NAMALWA (cell line): ENCODE data around the gene PTPRN2.
A peak's percentile ranks its signal among the peaks of the same experiment; 100 is the strongest.
"Not testable (repeated sequence)": the region's sequence is repeated elsewhere in the genome, so short reads cannot be mapped to it uniquely, and the experiment has no call there.

Source experiments
- DNase-seq: peaks from one replicate; pipeline ENCODE4 v3.0.0-alpha.2; 2015; ENCODE audit warnings: low spot score

The PTPRN2 gene

GRCh38 chr7:158516524-158516923 lies 71.1 kb downstream of the PTPRN2 start:
- no peak for DNase-seq

- no peak for DNase-seq
Observed at GRCh38 chr7:158512869-158513268, 74.8 kb downstream of the PTPRN2 start.

DNA sequence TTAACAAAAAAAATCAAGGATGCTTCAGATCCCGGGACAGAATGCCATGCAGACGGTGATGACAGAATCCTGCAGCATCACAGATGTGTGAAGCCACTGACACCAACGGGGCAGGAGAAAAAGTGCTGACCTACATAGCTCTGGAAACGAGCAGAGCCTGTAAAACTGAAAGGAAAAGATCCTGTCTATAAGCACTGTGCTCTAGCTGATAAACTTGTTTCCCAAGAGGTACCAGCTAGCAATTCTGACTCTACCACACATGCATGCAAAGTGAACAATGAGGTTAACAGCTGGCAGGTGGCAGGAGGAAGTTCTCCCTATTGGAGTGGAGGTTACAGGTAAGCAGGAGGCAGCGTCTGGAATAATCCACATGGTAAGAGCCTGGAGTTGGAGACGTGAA lies 75.6 kb downstream of the PTPRN2 start:
- no peak for DNase-seq

DNA sequence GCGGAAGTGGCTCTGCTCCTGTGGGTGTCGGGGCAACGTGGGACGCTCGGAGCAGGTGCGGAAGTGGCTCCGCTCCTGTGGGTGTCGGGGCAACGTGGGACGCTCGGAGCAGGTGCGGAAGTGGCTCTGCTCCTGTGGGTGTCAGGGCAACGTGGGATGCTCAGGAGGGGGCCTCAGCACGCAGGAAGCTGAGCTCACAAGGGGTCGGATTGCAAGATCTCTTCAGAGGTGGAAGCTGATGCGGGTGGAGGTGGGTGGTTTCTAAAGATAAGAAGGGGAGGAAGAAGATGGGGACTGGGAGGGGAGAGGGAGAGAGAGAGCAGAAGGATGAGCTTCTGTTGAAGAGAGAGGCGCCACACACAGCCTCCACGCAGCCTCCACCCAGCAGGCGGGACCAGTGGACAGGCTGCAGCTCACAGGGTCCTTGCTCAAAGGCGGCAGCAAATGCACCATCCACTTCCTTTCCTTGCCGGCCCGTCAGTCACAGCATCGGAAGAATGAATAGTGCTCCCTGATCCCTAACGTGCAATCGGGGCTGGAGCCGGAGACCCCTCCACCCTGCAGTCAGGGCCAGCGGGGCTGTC lies 78.7 kb downstream of the PTPRN2 start:
- DNase-seq, result no peak

DNA sequence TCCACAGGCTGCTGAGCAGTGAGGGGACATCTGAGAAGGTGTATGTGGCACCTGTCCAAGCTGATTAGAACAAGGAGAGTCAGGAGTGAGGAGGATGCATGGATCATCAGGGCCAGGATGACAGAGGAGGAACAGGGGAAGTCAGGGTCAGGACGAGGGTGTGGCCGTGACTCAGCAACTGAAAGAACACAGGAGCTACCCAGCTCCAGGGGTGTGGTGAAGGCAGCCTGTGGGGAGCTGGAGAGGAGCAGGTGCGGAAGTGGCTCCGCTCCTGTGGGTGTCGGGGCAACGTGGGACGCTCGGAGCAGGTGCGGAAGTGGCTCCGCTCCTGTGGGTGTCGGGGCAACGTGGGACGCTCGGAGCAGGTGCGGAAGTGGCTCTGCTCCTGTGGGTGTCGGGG lies 79.3 kb downstream of the PTPRN2 start:
- DNase-seq, result not testable (repeated sequence)

GRCh38 chr7:158507917-158508316 lies 79.7 kb downstream of the PTPRN2 start:
- DNase-seq, result no peak

DNA sequence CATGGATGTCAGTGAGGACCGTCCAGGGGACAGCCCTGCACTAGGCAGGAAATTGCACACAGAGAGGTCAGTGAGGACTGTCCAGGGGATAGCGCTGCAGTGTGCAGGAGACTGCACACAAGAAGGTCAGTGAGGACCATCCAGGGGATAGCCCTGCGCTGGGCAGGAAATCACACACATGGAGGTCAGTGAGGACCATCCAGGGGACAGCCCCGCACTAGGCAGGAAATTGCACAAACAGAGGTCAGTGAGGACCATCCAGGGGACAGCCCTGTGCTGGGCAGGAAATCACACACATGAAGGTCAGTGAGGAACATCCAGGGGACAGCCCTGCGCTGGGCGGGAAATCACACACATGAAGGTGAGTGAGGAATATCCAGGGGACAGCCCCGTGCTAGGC lies 80.4 kb downstream of the PTPRN2 start:
- not testable (repeated sequence) for DNase-seq

DNA sequence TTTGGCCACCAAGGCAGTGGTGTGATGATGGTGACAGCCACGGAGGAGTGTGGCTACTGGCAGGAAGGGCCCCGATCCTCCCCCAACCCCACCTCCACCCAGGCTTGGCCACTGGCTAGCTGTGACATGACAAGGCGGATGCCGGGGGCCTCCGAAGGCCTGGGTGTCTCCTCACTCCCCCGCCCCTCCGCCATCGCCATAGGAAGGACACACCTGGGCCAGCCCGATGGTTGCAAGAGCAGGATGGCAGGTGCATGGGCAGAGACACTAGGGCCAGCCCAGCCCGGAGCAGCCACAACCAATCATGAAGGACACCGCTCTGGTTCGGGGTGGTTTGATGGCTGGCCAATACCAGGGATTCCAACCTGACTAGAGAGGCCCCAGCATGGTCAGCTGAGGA lies 81.0 kb downstream of the PTPRN2 start:
- no peak for DNase-seq

- DNase-seq, result no peak
Observed at GRCh38 chr7:158505683-158506082, 81.9 kb downstream of the PTPRN2 start.

DNA sequence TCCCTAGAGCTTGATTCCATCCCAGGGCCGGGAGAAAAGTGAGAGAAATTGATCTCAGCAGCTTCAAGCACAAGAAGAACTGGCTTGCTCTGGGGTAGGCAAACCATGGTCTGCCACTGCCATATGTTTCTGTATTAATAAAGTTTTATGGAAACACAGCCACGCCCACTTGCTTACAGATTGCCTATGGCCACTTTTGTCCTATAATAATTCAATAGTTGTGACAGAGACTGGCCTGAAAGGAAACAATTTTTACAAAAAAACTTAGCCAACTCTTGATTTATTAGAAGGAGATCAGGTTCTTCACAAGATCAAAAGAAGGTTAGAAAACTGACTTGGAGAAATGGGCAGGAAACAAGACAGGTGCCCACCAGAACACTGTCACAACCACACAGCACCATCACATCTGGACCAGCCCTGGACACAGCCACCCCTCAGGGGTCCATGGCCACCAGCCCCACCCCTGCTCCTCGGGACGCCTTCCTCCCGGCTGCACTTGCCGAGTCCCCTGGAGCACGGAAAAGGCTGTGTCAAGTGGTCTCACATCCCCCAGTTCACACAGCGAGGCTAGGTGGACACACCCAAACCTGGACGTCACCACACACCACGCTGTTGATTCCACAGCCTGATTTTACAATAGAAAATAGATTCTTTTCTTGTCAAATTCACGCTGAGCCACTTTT lies 85.4 kb downstream of the PTPRN2 start:
- DNase-seq, result no peak

DNA sequence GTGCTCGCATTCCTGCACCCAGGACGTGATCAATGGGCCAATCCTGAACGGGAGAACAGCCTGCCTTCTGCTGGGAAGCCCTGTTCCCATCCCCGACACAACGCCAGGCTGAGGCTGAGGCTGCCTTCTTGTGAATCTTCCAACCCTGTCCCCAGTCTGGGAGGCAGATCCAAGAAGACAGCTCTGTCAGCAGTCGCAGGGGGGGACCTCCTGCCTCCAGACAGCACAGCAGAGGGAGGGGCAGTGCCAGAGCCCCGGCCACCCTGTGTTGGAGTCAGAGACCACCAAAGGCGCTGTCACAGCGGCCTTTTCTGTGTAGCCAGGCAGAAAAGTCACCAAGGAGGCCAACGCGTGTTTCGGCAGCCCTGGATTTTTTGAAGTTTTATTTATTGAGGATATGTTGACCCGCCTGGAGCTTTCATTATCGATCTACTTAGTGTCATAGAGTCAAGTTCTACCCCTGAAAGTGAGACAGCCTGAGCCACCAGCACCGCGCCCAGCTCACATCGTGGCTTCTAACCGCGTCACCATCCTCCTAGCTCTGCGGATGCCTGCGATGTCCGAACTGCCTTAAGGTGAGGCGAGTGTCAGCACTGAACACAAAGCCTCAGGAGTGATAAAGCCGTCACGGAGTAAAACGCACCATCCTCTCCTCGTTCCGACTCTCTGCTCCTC lies 86.1 kb downstream of the PTPRN2 start:
- no peak for DNase-seq

DNA sequence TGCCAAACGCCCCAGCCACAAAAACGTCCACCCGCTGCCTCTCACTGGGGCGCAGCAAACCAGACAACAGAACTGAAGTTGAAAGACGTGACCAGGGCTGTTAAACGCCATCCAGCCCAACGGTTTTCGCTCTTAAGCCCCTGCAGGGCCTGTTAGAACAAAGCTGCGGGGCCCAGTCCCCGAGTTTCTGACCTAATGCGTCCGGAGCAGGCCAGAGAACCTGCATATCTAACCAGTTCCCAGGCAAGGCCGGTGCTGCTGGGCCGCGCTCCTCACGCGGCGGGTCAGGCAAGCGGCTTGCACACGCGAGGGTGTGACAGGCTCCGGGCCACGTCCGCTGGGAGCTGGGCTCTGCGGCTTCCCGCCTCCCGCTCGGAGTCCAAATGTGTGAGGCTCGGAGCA lies 87.0 kb downstream of the PTPRN2 start:
- DNase-seq, result no peak

DNA sequence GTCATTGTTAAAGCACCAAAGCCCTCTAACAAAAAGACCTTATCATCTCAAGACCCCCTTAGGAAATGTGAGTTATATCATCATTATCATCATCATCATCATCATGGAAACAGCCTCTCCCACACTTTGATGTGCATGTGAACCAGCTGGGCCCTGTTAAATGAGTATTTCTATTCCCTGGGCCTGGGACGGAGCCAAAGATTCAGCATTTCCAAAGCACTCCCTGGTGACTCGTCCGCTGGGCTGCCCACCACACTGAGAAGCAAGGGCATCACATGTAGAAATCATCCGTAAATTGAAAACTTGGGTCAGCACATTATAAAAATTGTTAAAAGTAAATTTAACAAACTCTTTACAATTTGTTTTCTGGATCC lies 88.6 kb downstream of the PTPRN2 start:
- no peak for DNase-seq

DNA sequence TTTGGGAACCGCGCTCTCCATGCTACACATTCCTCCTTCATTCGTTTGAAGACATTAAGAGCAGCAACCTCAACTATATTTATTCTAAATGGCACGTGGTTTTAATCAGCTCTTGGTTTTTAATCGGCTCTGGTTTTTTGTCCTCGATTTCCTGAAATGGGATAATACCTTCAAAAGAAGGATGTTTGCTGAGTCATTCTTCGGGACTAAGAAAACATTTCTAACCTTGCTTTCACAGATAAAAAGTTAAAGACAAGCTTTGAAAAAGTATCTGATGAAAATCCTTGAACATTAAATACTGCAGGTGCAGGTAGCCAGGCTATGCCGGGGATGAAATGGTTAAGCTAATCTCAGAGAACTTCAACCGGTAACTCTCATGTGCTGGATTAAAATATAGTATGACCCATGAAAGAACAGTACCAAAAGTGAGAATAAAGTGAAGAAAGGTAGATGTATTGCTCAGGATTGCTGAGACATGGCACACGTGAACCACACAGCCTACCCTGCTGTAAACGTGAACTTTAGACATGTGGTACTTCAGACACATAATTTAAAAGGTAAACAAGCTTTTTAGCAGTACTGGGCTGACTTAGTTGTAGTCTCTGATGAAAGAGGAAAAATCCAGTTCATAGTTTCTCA lies 89.1 kb downstream of the PTPRN2 start:
- DNase-seq, result no peak

- DNase-seq, result no peak
Observed at GRCh38 chr7:158497627-158498026, 90.0 kb downstream of the PTPRN2 start.

DNA sequence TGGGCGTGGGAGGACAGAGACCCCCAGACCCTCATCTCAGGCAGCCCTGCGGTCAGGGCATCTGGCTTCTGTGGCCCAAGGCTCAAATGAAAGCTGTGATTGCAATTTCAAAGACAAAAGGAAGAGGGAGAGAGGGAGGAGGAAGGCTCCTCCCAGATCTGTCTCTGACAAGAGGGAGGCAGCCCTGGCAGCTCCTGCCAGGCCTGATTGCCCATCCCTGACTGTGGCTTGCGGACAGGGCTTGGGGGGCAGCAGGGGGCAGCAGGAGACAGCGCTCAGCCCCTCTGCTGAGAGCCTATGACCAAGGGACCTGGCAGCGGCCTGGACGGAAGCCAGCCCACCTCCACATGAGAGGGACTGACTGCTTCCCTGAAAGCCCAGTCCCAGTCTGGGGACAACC lies 91.8 kb downstream of the PTPRN2 start:
- peak; percentile 38 for DNase-seq

DNA sequence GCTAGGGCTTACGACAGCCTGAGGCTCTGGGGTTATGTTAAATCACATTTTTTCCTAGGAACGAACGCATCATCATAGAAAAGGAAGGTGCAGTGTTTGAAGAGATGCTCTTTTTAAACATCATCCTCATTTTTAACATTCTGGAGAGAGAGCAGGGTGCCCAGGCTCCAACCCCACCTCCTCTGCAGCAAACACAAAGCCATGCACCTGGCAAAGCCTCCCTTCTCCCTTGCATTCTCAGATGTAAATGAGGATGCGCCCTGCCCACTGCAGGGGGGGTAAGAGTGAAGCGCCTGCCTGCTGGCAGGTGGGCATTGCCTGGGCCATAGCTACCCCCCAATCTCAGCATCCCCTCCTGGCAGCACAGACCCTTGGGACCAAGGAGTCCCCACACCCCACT lies 92.4 kb downstream of the PTPRN2 start:
- DNase-seq, result peak; percentile 46

GRCh38 chr7:158494643-158495042 lies 93.0 kb downstream of the PTPRN2 start:
- DNase-seq, result no peak

- peak; percentile 65 for DNase-seq
Observed at GRCh38 chr7:158494162-158494586, 93.4 kb downstream of the PTPRN2 start.

- no peak for DNase-seq
Observed at GRCh38 chr7:158492367-158492764, 95.3 kb downstream of the PTPRN2 start.

GRCh38 chr7:158491094-158491493 lies 96.5 kb downstream of the PTPRN2 start:
- no peak for DNase-seq

DNA sequence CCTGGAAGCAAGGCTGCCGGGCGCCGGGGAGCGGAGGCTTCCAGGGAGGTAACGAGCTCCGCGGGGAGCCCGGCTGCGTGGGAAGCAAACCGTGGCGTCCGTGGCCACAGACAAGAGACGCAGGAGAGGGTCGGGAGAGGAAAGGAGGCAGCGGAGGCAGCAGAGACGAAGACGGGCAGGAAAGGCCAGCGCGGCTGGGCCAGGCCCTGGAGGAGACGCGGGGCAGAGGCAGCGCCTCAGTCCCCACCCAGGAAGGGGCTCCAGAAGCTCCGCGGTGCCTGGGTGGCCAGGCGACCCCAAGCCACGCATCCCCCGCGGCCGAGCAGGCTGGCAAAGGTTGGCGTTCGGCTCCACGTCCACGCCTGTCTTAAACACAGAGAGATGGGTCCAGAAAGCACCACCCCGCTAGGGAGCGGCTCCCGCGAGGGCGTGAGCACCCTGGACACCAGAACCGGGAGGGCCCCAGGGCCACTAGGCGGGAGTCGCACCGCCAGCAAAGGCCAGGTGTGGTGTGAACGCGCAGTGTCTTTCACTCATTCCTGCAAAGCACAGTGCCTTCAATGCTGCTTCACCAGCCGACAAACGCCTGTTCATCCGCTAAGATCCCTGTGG lies 97.3 kb downstream of the PTPRN2 start:
- no peak for DNase-seq
